Calu3 (cell line): Measurements from ENCODE around the gene SRMS. TPM values are rescaled to one million over a fixed set of nuclear protein-coding genes. Genes with fewer than 3 reads are reported as not detected.

ENCODE experiments used
- BruUV-seq: library from RNA; stranded (reverse); fragments of 400-500 nt; replicated peaks from 2 replicates; lab custom pipeline; 2021; lab: Mats Ljungman, UMichigan
- CTCF ChIA-PET: fragments of 300-600 bp; sonication (Branson Sonifier 250); formaldehyde crosslinking; loops from one replicate; lab custom pipeline; 2022; ENCODE audit warnings: antibody characterized with exemption; lab: Charles Lee
- DNase-seq: peaks from one replicate; pipeline ENCODE4 v3.0.0; 2022
- H3K27ac Mint-ChIP-seq: one replicate; pipeline ENCODE4 v1.8.0; 2022; ENCODE audit warnings: mixed read lengths; ENCODE audit not compliant: unreplicated experiment
- H3K27me3 Mint-ChIP-seq: one replicate; pipeline ENCODE4 v1.8.0; 2022; ENCODE audit warnings: mixed read lengths; ENCODE audit not compliant: unreplicated experiment
- H3K36me3 Mint-ChIP-seq: one replicate; pipeline ENCODE4 v1.8.0; 2022; ENCODE audit warnings: mild to moderate bottlenecking, moderate library complexity, mixed read lengths; ENCODE audit not compliant: insufficient read depth, unreplicated experiment
- H3K4me1 Mint-ChIP-seq: one replicate; pipeline ENCODE4 v1.8.0; 2022; ENCODE audit warnings: mild to moderate bottlenecking, low read depth, mixed read lengths; ENCODE audit not compliant: unreplicated experiment
- H3K4me3 Mint-ChIP-seq: one replicate; pipeline ENCODE4 v1.8.0; 2022; ENCODE audit warnings: mild to moderate bottlenecking, low read depth, moderate library complexity, mixed read lengths; ENCODE audit not compliant: unreplicated experiment
- H3K9me3 Mint-ChIP-seq: one replicate; pipeline ENCODE4 v1.8.0; 2022; ENCODE audit warnings: low read depth, mixed read lengths; ENCODE audit not compliant: unreplicated experiment
- intact Hi-C: fragments of 100-400 bp; cut with micrococcal nuclease; formaldehyde crosslinking; loops from one replicate; pipeline ENCODE4 v1.10.0; 2022; ENCODE audit not compliant: unreplicated experiment
- total RNA-seq: library from RNA; stranded (reverse); gene quantifications from 2 replicates; pipeline ENCODE4 v1.2.3, GENCODE V29; 2022
- TF ChIP-seq, protein P1 (sequence below): fragments of 200-600 bp; IDR thresholded peaks from one replicate; pipeline ENCODE4 v1.8.0; 2022; ENCODE audit warnings: antibody characterized with exemption; ENCODE audit not compliant: unreplicated experiment

SRMS gene
- total RNA-seq, 1 experiment from 2014 or later, result not detected

DNA sequence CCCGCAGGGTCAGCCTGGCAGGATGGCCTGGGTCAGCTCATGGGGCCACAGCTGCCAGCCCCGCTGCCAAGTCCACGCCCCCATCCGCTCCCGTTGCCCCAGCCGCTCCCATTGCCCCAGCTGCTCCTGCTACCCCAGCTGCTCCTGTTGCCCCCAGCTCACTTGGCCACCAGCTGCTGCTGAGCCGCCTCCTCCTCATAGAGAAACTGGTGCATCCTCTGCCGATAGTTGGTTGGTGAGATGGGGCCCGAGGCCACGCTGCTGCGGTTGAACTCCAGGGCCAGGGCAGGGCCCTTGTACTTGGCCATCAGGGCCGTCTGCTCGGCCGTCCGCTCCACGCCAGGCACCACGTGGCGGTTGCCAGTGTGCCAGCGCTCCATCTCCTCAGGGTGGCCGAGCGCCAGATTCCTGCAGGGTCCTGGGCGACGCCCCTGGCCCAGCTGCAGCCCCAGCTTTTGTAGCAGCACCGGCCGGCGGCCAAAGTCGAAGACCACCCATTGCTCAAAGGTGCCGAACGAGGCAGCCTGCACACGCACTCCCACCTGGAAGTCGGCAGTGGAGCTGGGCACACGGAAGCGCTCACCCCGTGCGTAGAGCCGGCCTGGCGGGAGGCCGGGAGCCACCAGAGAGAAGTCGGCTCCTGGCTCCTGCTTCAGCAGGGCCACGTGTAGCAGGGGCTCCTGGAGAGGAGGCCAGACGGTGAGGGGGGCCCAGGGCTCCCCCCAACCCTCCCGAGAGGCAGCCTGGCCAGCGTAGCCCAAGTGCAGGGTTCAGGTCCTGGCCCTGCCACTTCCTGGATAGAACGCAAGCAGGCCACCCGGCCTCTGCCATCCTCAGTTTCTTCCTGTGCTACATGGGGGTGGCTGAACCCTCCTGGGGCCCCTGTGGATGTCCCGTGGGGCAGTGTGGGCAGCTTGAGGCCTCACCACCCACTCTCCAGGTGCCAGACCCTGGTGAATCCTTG, 21.7 kb upstream of the SRMS start:
- BruUV-seq, result no TSS peak

DNA sequence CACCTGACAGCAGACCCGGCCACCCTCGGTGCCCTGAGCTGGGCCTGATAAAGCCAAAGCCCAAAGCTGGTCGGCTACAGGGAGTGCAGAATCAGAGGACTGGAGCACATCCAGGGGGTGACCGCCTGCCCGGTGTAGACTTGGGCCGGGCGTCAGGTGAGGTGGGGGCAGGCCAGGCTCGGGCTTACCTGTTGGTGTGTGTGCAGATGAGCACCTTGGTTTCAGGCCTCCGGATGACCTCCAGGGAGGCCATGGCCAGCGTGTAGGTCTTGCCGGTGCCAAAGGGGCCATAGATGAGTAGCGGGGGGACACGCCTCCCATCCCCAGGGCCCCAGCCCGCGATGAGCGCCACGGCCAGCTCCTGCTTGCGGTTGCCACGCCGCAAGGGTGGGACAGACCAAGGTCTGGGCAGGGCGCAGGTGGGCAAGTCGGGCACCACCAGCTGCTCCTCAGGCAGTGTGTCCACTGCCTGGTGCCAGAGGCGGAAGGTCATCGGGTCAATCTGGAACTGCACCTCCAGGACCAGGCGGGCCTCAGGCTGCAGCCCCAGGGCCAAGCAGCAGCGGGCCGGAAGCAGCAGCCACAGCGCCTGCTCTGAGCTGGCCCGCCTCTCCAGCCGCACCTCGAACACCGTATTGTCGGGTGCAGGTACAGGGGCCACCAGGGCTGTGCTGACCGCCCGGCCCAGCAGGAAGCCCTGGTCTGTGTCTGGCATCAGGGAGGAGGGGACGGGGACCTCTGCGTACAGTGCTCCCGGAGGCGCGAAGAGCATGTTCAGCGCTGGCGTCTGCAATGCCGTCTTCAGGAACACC, 20.8 kb upstream of the SRMS start:
- Mint-ChIP-seq H3K27ac (no peak overlapping the region), H3K27me3 (no peaks in the 10 kb centered on the region), H3K36me3 (peaks cover 69% of the 10 kb centered on the region), H3K4me3 (no peak overlapping the region), H3K9me3 (no peaks in the 10 kb centered on the region), H3K4me1 (no peaks in the 10 kb centered on the region)
- CTCF ChIA-PET, result interaction anchor here (0.5 to 0.6 kb wide), 2 partner anchors 9 to 60 kb away, joined by 3 to 8 read pairs; no protein-coding TSS in a partner anchor
- BruUV-seq, result no TSS peak
- no peak for DNase-seq
- intact Hi-C loops, result no loop called here
- TF ChIP-seq, protein P1, sequence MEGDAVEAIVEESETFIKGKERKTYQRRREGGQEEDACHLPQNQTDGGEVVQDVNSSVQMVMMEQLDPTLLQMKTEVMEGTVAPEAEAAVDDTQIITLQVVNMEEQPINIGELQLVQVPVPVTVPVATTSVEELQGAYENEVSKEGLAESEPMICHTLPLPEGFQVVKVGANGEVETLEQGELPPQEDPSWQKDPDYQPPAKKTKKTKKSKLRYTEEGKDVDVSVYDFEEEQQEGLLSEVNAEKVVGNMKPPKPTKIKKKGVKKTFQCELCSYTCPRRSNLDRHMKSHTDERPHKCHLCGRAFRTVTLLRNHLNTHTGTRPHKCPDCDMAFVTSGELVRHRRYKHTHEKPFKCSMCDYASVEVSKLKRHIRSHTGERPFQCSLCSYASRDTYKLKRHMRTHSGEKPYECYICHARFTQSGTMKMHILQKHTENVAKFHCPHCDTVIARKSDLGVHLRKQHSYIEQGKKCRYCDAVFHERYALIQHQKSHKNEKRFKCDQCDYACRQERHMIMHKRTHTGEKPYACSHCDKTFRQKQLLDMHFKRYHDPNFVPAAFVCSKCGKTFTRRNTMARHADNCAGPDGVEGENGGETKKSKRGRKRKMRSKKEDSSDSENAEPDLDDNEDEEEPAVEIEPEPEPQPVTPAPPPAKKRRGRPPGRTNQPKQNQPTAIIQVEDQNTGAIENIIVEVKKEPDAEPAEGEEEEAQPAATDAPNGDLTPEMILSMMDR, result no peak

More for the DNA sequence above, 21.7 kb upstream of the SRMS start:
- CTCF ChIA-PET, result no interaction called here
- H3K4me3 Mint-ChIP-seq, result peak overlapping the region; percentile 3
- intact Hi-C loops, result no loop called here
- peaks cover 70% of the 10 kb centered on the region for H3K36me3 Mint-ChIP-seq
- no peaks in the 10 kb centered on the region for H3K4me1 Mint-ChIP-seq
- no peaks in the 10 kb centered on the region for H3K27me3 Mint-ChIP-seq
- TF ChIP-seq, protein P1, result no peak
- no peaks in the 10 kb centered on the region for H3K9me3 Mint-ChIP-seq
- H3K27ac Mint-ChIP-seq, result no peak overlapping the region
- no peak for DNase-seq

DNA sequence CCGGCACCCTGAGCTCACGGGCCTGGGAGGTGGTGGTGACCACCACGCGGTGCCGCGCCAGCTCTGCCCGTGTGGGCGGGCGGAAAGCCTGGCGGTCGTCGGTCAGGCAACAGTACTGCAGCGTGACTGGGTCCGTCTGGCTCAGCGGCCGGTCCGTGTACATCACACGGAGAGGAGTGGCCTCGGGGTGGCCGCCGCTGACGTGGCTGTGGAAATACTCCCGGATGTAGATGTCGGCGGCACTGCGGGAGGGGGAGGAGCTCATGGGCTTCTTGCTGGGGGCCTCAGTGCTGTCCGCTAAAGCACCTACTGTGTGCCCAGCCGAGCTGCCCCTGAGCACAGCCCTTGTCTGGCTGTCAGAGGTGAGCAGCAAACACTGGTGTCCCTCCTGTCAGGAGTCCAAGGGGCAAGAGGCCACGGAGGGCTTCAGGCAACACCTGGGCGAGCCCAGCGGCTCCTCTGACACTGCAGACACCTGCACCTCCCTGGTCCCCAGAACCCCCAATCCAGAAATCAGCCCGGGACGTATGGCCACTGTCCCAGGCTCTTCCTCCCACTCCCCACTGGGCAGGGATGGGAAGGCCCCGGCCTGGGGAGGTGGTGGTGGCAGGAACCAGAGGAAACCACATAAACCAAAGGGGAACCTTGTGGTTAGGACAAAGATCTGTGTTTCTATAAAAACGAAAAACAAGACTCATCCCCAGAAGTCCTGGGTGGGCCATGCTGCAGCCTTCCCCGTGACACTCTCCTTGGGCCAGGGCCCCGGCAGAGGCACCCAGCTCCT, 20.0 kb upstream of the SRMS start:
- H3K36me3 Mint-ChIP-seq, result peaks cover 61% of the 10 kb centered on the region
- no TSS peak for BruUV-seq
- no peaks in the 10 kb centered on the region for H3K9me3 Mint-ChIP-seq
- no peaks in the 10 kb centered on the region for H3K27me3 Mint-ChIP-seq
- no peak for DNase-seq
- no peak overlapping the region for H3K27ac Mint-ChIP-seq
- H3K4me1 Mint-ChIP-seq, result no peaks in the 10 kb centered on the region
- CTCF ChIA-PET, result interaction anchor here (0.6 kb wide), 1 partner anchor 60 kb away, joined by 8 read pairs; no protein-coding TSS in a partner anchor
- TF ChIP-seq, protein P1, result no peak
- no peak overlapping the region for H3K4me3 Mint-ChIP-seq
- intact Hi-C loops, result no loop called here

DNA sequence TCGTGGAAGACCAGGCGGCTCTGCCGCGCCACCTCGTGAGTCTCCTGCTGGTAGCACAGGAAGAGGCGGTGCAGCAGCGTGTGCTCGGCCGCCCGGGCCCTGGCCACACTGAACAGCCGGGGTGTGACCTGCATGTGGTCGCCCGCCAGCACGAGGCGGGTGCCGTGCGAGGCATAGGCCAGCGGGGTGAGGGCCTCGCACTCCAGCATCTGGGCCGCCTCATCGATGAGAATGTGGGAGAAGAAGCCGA, 19.5 kb upstream of the SRMS start:
- CTCF ChIA-PET, result no interaction called here
- H3K9me3 Mint-ChIP-seq, result no peaks in the 10 kb centered on the region
- no TSS peak for BruUV-seq
- TF ChIP-seq, protein P1, result no peak
- no peak for DNase-seq
- H3K27ac Mint-ChIP-seq, result no peak overlapping the region
- H3K27me3 Mint-ChIP-seq, result no peaks in the 10 kb centered on the region
- H3K4me3 Mint-ChIP-seq, result no peak overlapping the region
- intact Hi-C loops, result no loop called here
- H3K4me1 Mint-ChIP-seq, result no peaks in the 10 kb centered on the region
- H3K36me3 Mint-ChIP-seq, result peaks cover 60% of the 10 kb centered on the region
